Measurements from ENCODE around the gene ADNP2. TPM values are rescaled to one million over a fixed set of nuclear protein-coding genes. Genes with fewer than 3 reads are reported as not detected.

ADNP2 gene
- total RNA-seq, 1 experiment from 2014 or later: 12.6 TPM

- Histone ChIP-seq H3K9me3 (ENCODE audit: insufficient read depth, low read depth) (no peaks in the 10 kb centered on the region), H3K79me2 (ENCODE audit: low read depth) (no peaks in the 10 kb centered on the region), H3F3A (ENCODE audit: insufficient read depth, low read depth) (no peaks in the 10 kb centered on the region), H3K4me1 (replicated peaks; ENCODE audit: insufficient read depth) (no peaks in the 10 kb centered on the region), H3K27ac (no peak overlapping the region), H3K36me3 (ENCODE audit: low read depth) (no peaks in the 10 kb centered on the region), H2AFZ (no peak overlapping the region), H3K4me2 (no peak overlapping the region), H3K9me2 (ENCODE audit: insufficient read depth) (no peaks in the 10 kb centered on the region), H4K20me1 (ENCODE audit: insufficient read depth) (no peaks in the 10 kb centered on the region), H3K27me3 (ENCODE audit: insufficient read depth, low read depth) (peaks cover 41% of the 10 kb centered on the region), H3K4me3 (no peak overlapping the region)
- ChIA-PET CTCF (no interaction called here), POLR2A (ENCODE audit: unreplicated experiment) (no interaction called here)
- DNase-seq: no peak
- no peak for TF ChIP-seq CTCF (conservative IDR thresholded peaks at IDR 0.05)
- TF ChIP-seq EZH2 (IDR thresholded peaks at IDR 0.05; ENCODE audit: low read depth): no peak
- intact Hi-C loops (cut with micrococcal nuclease; ENCODE audit: unreplicated experiment): no loop called here
- BruUV-seq (replicated peaks): no TSS peak
Observed at GRCh38 chr18:80074697-80075096, 34.4 kb upstream of the ADNP2 start.

GRCh38 chr18:80075940-80076339 is 33.1 kb upstream of the ADNP2 start:
- H3K27me3 ChIP-seq (ENCODE audit: insufficient read depth, low read depth): peaks cover 53% of the 10 kb centered on the region
- no peak overlapping the region for H3K4me2 ChIP-seq
- CTCF ChIA-PET: no interaction called here
- TF ChIP-seq EZH2 (IDR thresholded peaks at IDR 0.05; ENCODE audit: low read depth): no peak
- no peak for TF ChIP-seq CTCF (conservative IDR thresholded peaks at IDR 0.05)
- no TSS peak for BruUV-seq (replicated peaks)
- H3K9me3 ChIP-seq (ENCODE audit: insufficient read depth, low read depth): no peaks in the 10 kb centered on the region
- no peaks in the 10 kb centered on the region for H3K9me2 ChIP-seq (ENCODE audit: insufficient read depth)
- POLR2A ChIA-PET (ENCODE audit: unreplicated experiment): no interaction called here
- H3K4me3 ChIP-seq: no peak overlapping the region
- H3K27ac ChIP-seq: no peak overlapping the region
- DNase-seq: no peak
- no peaks in the 10 kb centered on the region for H3K79me2 ChIP-seq (ENCODE audit: low read depth)
- intact Hi-C loops (cut with micrococcal nuclease; ENCODE audit: unreplicated experiment): no loop called here
- H3F3A ChIP-seq (ENCODE audit: insufficient read depth, low read depth): no peaks in the 10 kb centered on the region
- no peaks in the 10 kb centered on the region for H3K4me1 ChIP-seq (replicated peaks; ENCODE audit: insufficient read depth)
- H3K36me3 ChIP-seq (ENCODE audit: low read depth): no peaks in the 10 kb centered on the region
- H4K20me1 ChIP-seq (ENCODE audit: insufficient read depth): no peaks in the 10 kb centered on the region
- H2AFZ ChIP-seq: no peak overlapping the region

- Histone ChIP-seq H2AFZ (no peak overlapping the region), H3K36me3 (ENCODE audit: low read depth) (no peaks in the 10 kb centered on the region), H3K79me2 (ENCODE audit: low read depth) (no peaks in the 10 kb centered on the region), H3K4me1 (replicated peaks; ENCODE audit: insufficient read depth) (no peaks in the 10 kb centered on the region), H3K4me3 (no peak overlapping the region), H3K27ac (no peak overlapping the region), H3K4me2 (no peak overlapping the region), H4K20me1 (ENCODE audit: insufficient read depth) (no peaks in the 10 kb centered on the region), H3F3A (ENCODE audit: insufficient read depth, low read depth) (no peaks in the 10 kb centered on the region), H3K9me2 (ENCODE audit: insufficient read depth) (no peaks in the 10 kb centered on the region), H3K27me3 (ENCODE audit: insufficient read depth, low read depth) (peaks cover 56% of the 10 kb centered on the region), H3K9me3 (ENCODE audit: insufficient read depth, low read depth) (no peaks in the 10 kb centered on the region)
- no TSS peak for BruUV-seq (replicated peaks)
- TF ChIP-seq EZH2 (IDR thresholded peaks at IDR 0.05; ENCODE audit: low read depth): no peak
- TF ChIP-seq CTCF (conservative IDR thresholded peaks at IDR 0.05): no peak
- ChIA-PET POLR2A (ENCODE audit: unreplicated experiment) (no interaction called here), CTCF (no interaction called here)
- intact Hi-C loops (cut with micrococcal nuclease; ENCODE audit: unreplicated experiment): no loop called here
- DNase-seq: no peak
Observed at GRCh38 chr18:80076379-80076778, 32.7 kb upstream of the ADNP2 start.
